Limb (tissue), 2 donors: ENCODE measurements around the gene SCAMP4.

Experiments
- DNase-seq, 2 donors: peaks; one replicate each; pipeline ENCODE4 v3.0.0-alpha.2; 2016; ENCODE audit errors: extremely low spot score in 2 of 2

SCAMP4 gene

GRCh38 chr19:1956122-1956494 lies 50.9 kb downstream of the SCAMP4 start:
- DNase-seq, result no peak

- DNase-seq, result no peak
Observed at GRCh38 chr19:1956868-1957492, 51.8 kb downstream of the SCAMP4 start.

- no peak for DNase-seq
Observed at GRCh38 chr19:1957562-1958248, 52.5 kb downstream of the SCAMP4 start.

GRCh38 chr19:1959928-1960589 lies 54.9 kb downstream of the SCAMP4 start:
- no peak for DNase-seq

- no peak for DNase-seq
Observed at GRCh38 chr19:1961000-1961883, 56.0 kb downstream of the SCAMP4 start.

GRCh38 chr19:1962674-1963073 lies 57.5 kb downstream of the SCAMP4 start:
- no peak for DNase-seq

GRCh38 chr19:1967087-1967608 lies 61.9 kb downstream of the SCAMP4 start:
- no peak for DNase-seq

GRCh38 chr19:1968279-1969175 lies 63.3 kb downstream of the SCAMP4 start:
- DNase-seq, result no peak

- no peak for DNase-seq
Observed at GRCh38 chr19:1969176-1970002, 64.2 kb downstream of the SCAMP4 start.

GRCh38 chr19:1970003-1970805 lies 65.0 kb downstream of the SCAMP4 start:
- DNase-seq, result no peak

GRCh38 chr19:1970806-1971502 lies 65.8 kb downstream of the SCAMP4 start:
- DNase-seq, result no peak

GRCh38 chr19:1974381-1975161 lies 69.4 kb downstream of the SCAMP4 start:
- DNase-seq, result no peak

GRCh38 chr19:1975162-1975480 lies 69.9 kb downstream of the SCAMP4 start:
- no peak for DNase-seq
